Body of pancreas (tissue), 4 donors: Measurements from ENCODE around the gene NLN. TPM values are rescaled to one million over a fixed set of nuclear protein-coding genes. Genes with fewer than 3 reads are reported as not detected.
"Not testable (repeated sequence)": the region's sequence is repeated elsewhere in the genome, so short reads cannot be mapped to it uniquely, and the experiment has no call there.

Source experiments
- ATAC-seq: fragments of 150-250 bp; one replicate; pipeline ENCODE4 v1.9.1; 2016
- DNase-seq, 4 donors: peaks; one replicate each; pipeline ENCODE4 v3.0.0-alpha.2; 2019
- H3K27ac ChIP-seq, 4 donors: fragments of 200-600 bp; sonication (generic); 1 replicate in 3 of 4; 2 replicates in 1 of 4; pipeline versions ENCODE4 v1.5.1 to v1.6.1; 2016 to 2019; ENCODE audit warnings: mild to moderate bottlenecking in 1 of 4, mixed read lengths in 1 of 4, moderate library complexity in 1 of 4
- H3K27me3 ChIP-seq, 2 donors: fragments of 200-600 bp; sonication (generic); one replicate each; pipeline ENCODE4 v1.6.0; 2016; ENCODE audit warnings: mild to moderate bottlenecking in 1 of 2
- H3K36me3 ChIP-seq, 2 donors: fragments of 200-600 bp; sonication (generic); replicated peaks in 1 of 2; 2 replicates each; pipeline ENCODE4 v1.5.1; 2016; ENCODE audit warnings: low read depth in 2 of 2; ENCODE audit not compliant: insufficient read depth in 1 of 2
- H3K4me1 ChIP-seq: fragments of 200-600 bp; sonication (generic); one replicate; pipeline ENCODE4 v1.6.0; 2016
- H3K4me3 ChIP-seq, 2 donors: fragments of 200-600 bp; sonication (generic); 1 replicate in 1 of 2; 2 replicates in 1 of 2; pipeline ENCODE4 v1.5.1; 2016 to 2019
- H3K9me3 ChIP-seq, 3 donors: fragments of 200-600 bp; sonication (generic); 1 replicate in 2 of 3; 2 replicates in 1 of 3; pipeline ENCODE4 v1.5.1; 2016
- POLR2A ChIP-seq, 3 donors: fragments of 450-650 bp; IDR thresholded peaks; one replicate each; pipeline ENCODE4 v1.6.1; 2016; ENCODE audit warnings: antibody characterized with exemption in 3 of 3, mild to moderate bottlenecking in 2 of 3
- WGBS, 2 donors: methylation state at CpG; one replicate each; pipeline ENCODE4 v1.1.5; 2017; 5-methylcytosine and 5-hydroxymethylcytosine counted together
- intact Hi-C: fragments of 100-400 bp; cut with DNase I; formaldehyde crosslinking; loops from one replicate; pipeline ENCODE4 v1.15.1; 2023
- total RNA-seq, 2 donors: library from RNA; depleted of rRNA; stranded (reverse); fragments of >200 nt; gene quantifications; one replicate each; pipeline ENCODE4 v1.1.0, GENCODE V29; 2016
- TF ChIP-seq, protein P1 (sequence below), 7 experiments: fragments of 450-650 bp in 4 of 7; fragments of 200-600 bp in 3 of 7; sonication (generic) in 3 of 7; IDR thresholded peaks; one replicate each; pipeline ENCODE4 v1.5.1; 2016 to 2019; ENCODE audit warnings: antibody characterized with exemption in 7 of 7

Gene NLN
- 1 to 10 TPM; 2.3 to 8.0 TPM for total RNA-seq

DNA sequence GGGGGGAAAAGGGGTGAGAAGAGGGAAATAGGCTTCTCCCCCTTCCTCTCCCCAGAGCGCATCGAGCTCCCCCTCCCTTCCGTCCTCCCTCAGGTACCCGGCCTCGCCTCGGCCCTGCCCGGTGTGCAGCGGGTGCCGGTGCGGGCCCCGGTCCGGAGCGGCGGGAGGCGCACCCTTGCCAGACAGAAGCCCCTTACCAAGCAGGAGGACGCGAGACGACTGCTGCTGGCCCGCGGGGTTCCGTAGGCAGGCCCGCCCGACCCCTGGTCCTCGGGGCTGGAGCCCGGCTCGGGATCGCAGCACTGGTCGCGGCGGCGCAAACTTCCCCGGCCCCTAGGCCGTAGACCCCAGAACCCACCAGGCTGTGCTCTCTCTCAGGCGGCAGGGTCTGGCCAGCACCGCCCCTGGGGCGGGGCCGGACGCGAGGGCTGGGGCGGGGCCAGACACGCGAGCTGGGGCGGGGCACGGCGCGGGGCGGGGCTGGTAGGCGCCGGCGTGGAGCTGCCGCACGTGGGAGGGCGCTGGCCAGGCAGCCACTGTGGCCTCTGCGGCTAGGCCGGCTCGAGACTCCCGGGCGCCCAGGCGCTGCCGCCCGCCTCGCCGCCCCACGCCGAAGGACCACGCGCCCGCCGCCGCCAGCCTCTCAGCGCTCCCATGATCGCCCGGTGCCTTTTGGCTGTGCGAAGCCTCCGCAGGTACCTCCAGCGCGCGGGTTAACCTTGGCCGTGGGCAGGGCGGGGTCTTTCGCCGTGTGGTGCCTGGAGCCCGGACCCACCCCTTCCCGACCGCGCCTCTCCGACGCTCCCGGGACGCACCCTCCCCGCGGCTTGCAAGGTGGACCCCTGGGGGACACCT, at the start of gene NLN, which contains the start of gene SGTB:
NLN (plus strand) TSS at position 486 of the 855 bp plus-strand sequence; CDS start at position 655, 169 bp downstream.
SGTB (minus strand) TSS at position 390 of the 855 bp plus-strand sequence. CDS start 1,302 bp downstream, outside the sequence.
- intact Hi-C loops = no loop called here
- H3K27ac ChIP-seq = peak within 1 kb of the TSS in 3 of 4 donors; percentile 60 to 78 (median 69)
- H3K36me3 ChIP-seq = no peaks in the 10 kb centered on the region

DNA sequence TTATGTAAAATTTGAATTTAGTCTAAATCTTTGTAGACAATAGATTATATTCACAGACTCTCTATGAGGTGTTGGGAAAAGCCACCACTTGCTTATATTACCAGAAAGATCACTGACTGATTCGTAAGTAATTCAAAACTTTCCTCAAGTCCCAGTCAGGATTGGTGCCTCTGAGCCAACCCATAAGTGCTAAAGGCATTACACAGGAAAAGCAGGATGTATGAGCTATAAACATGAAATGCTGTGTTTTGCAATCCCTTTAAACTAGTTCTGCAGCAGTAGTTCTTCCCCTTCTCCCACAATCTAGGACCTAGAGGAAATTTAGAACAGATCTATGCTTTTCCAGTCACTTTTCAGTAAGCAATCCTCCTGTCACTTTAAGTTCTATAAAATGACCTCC, 49.2 kb upstream of the NLN start:
- TF ChIP-seq POLR2A (IDR thresholded peaks at IDR 0.05) = no peak
- TF ChIP-seq, protein P1, sequence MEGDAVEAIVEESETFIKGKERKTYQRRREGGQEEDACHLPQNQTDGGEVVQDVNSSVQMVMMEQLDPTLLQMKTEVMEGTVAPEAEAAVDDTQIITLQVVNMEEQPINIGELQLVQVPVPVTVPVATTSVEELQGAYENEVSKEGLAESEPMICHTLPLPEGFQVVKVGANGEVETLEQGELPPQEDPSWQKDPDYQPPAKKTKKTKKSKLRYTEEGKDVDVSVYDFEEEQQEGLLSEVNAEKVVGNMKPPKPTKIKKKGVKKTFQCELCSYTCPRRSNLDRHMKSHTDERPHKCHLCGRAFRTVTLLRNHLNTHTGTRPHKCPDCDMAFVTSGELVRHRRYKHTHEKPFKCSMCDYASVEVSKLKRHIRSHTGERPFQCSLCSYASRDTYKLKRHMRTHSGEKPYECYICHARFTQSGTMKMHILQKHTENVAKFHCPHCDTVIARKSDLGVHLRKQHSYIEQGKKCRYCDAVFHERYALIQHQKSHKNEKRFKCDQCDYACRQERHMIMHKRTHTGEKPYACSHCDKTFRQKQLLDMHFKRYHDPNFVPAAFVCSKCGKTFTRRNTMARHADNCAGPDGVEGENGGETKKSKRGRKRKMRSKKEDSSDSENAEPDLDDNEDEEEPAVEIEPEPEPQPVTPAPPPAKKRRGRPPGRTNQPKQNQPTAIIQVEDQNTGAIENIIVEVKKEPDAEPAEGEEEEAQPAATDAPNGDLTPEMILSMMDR (IDR thresholded peaks at IDR 0.05) = no peak
- ATAC-seq = no peak
- Histone ChIP-seq H3K4me3 (no peak overlapping the region), H3K27me3 (no peaks in the 10 kb centered on the region), H3K36me3 (no peaks in the 10 kb centered on the region), H3K9me3 (no peaks in the 10 kb centered on the region), H3K27ac (no peak overlapping the region), H3K4me1 (no peaks in the 10 kb centered on the region)
- DNase-seq = no peak
- 70 to 72% methylated on average over 1 of the region's 1 CpG for WGBS, 2 donors
- intact Hi-C loops = no loop called here

More for the DNA sequence above, at the start of gene NLN, which contains the start of gene SGTB:
- 0% methylated on average over 2 to 91 of the region's 92 CpGs for WGBS, 2 donors
- Histone ChIP-seq H3K9me3 (no peaks in the 10 kb centered on the region), H3K4me1 (peaks cover 14% of the 10 kb centered on the region), H3K4me3 (peak within 1 kb of the TSS; percentile 76 to 89), H3K27me3 (no peaks in the 10 kb centered on the region)
- peak; percentile 17 to 47 (median 24) for TF ChIP-seq POLR2A (IDR thresholded peaks at IDR 0.05)
- TF ChIP-seq, protein P1 (IDR thresholded peaks at IDR 0.05) = no peak
- DNase-seq = peak; percentile 82 to 89 (median 85)
- ATAC-seq = peak; percentile 99

GRCh38 chr5:65674749-65675148, 47.3 kb upstream of the NLN start:
- no peak overlapping the region for H3K27ac ChIP-seq
- H3K36me3 ChIP-seq = no peaks in the 10 kb centered on the region
- intact Hi-C loops = no loop called here

DNA sequence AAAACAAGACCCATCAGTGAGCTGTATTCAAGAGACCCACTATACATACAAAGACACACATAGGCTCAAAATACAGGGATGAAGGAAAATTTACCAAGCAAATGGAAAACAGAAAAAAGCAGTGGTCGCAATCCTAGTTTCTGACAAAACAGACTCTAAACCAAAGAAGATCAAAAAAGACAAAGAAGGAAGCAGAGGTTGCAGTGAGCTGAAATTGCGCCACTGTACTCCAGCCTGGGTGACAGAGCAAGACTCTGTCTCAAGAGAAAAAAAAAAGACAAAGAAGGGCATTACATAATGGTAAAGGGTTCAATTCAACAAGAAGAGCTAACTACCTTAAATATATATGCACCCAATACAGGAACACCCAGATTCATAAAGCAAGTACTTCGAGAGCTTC, 45.9 kb upstream of the NLN start:
- H3K36me3 ChIP-seq, ATAC-seq, H3K4me3 ChIP-seq, intact Hi-C loops, DNase-seq, H3K9me3 ChIP-seq, H3K27me3 ChIP-seq, H3K4me1 ChIP-seq, H3K27ac ChIP-seq: not testable (repeated sequence)
- 84 to 95% methylated on average over 3 of the region's 3 CpGs for WGBS, 2 donors

More at GRCh38 chr5:65674749-65675148, 47.3 kb upstream of the NLN start:
- no peak for ATAC-seq
- Histone ChIP-seq H3K9me3 (no peaks in the 10 kb centered on the region), H3K4me1 (no peaks in the 10 kb centered on the region), H3K4me3 (no peak overlapping the region), H3K27me3 (no peaks in the 10 kb centered on the region)
- TF ChIP-seq, protein P1 (IDR thresholded peaks at IDR 0.05) = no peak
- no peak for TF ChIP-seq POLR2A (IDR thresholded peaks at IDR 0.05)
- no peak for DNase-seq

- no peaks in the 10 kb centered on the region for H3K4me1 ChIP-seq
- H3K27me3 ChIP-seq = no peaks in the 10 kb centered on the region
- H3K4me3 ChIP-seq = no peak overlapping the region
- no peaks in the 10 kb centered on the region for H3K9me3 ChIP-seq
- intact Hi-C loops = no loop called here
- no peaks in the 10 kb centered on the region for H3K36me3 ChIP-seq
- 82 to 95% methylated on average over 3 of the region's 3 CpGs for WGBS, 2 donors
- ATAC-seq (no peak), DNase-seq (no peak)
- no peak for TF ChIP-seq POLR2A (IDR thresholded peaks at IDR 0.05)
- TF ChIP-seq, protein P1 (IDR thresholded peaks at IDR 0.05) = no peak
- H3K27ac ChIP-seq = no peak overlapping the region
Observed at GRCh38 chr5:65682148-65682547, 39.9 kb upstream of the NLN start.
